OCI-LY1 (cell line): ENCODE results near the gene PTPN5.

Experiments used
- H2AFZ ChIP-seq: fragments of 200-600 bp; sonication (generic), shearing (Covaris generic); 2 replicates; pipeline ENCODE4 v1.6.0; 2014; ENCODE audit warnings: antibody characterized with exemption, mild to moderate bottlenecking, low read length
- H3F3A ChIP-seq: fragments of 200-600 bp; sonication (generic), shearing (Covaris generic); 2 replicates; pipeline ENCODE4 v1.6.0; 2014; ENCODE audit warnings: mild to moderate bottlenecking, antibody characterized with exemption, low read length, moderate library complexity; ENCODE audit not compliant: insufficient read depth
- H3K27ac ChIP-seq: fragments of 200-600 bp; sonication (generic); 2 replicates; pipeline ENCODE4 v1.5.1; 2014; ENCODE audit warnings: low read length, mixed run types, mild to moderate bottlenecking, low read depth; ENCODE audit not compliant: poor library complexity, severe bottlenecking
- H3K27me3 ChIP-seq: fragments of 200-600 bp; sonication (generic); 2 replicates; pipeline ENCODE4 v1.6.0; 2014; ENCODE audit warnings: antibody characterized with exemption, mild to moderate bottlenecking, low read length, moderate library complexity; ENCODE audit not compliant: insufficient read depth
- H3K36me3 ChIP-seq: fragments of 200-600 bp; sonication (generic); 2 replicates; pipeline ENCODE4 v1.6.1; 2014; ENCODE audit warnings: mild to moderate bottlenecking, antibody characterized with exemption, low read length, moderate library complexity, mixed read lengths; ENCODE audit not compliant: insufficient read depth
- H3K4me1 ChIP-seq: fragments of 200-600 bp; sonication (generic); 2 replicates; pipeline ENCODE4 v1.5.1; 2014; ENCODE audit warnings: mild to moderate bottlenecking, low read length, moderate library complexity; ENCODE audit not compliant: insufficient read depth, severe bottlenecking
- H3K4me2 ChIP-seq: fragments of 200-600 bp; sonication (generic), shearing (Covaris generic); 2 replicates; pipeline ENCODE4 v1.6.1; 2014; ENCODE audit warnings: low read length
- H3K4me3 ChIP-seq: fragments of 200-600 bp; sonication (generic); 2 replicates; pipeline ENCODE4 v1.5.1; 2014; ENCODE audit warnings: low read length, low read depth, mild to moderate bottlenecking, mixed read lengths; ENCODE audit not compliant: poor library complexity, severe bottlenecking
- H3K79me2 ChIP-seq: fragments of 200-600 bp; shearing (Covaris generic); 2 replicates; pipeline ENCODE4 v1.6.1; 2016; ENCODE audit warnings: mixed run types, low read length, mixed read lengths; ENCODE audit not compliant: insufficient read depth
- H3K9ac ChIP-seq: fragments of 200-600 bp; sonication (generic), shearing (Covaris generic); 2 replicates; pipeline ENCODE4 v1.6.1; 2014; ENCODE audit warnings: mild to moderate bottlenecking, low read length, mixed read lengths
- H3K9me2 ChIP-seq: fragments of 200-600 bp; sonication (generic), shearing (Covaris generic); 2 replicates; pipeline ENCODE4 v1.6.1; 2014; ENCODE audit warnings: low read depth, mild to moderate bottlenecking, low read length, mixed read lengths
- H3K9me3 ChIP-seq: fragments of 200-600 bp; shearing (Covaris generic); 2 replicates; pipeline ENCODE4 v1.6.1; 2014; ENCODE audit warnings: low read length, mixed read lengths
- H4K20me1 ChIP-seq: fragments of 200-600 bp; sonication (generic), shearing (Covaris generic); 2 replicates; pipeline ENCODE4 v1.6.0; 2016; ENCODE audit warnings: mild to moderate bottlenecking, low read length; ENCODE audit not compliant: insufficient read depth
- EZH2 ChIP-seq: fragments of 200-600 bp; sonication (generic), shearing (Covaris generic); IDR thresholded peaks from 2 replicates; pipeline ENCODE4 v1.8.0; 2017; ENCODE audit warnings: borderline replicate concordance, mixed run types, mild to moderate bottlenecking, antibody characterized with exemption, low read length, moderate library complexity, mixed read lengths
- TF ChIP-seq, protein P1 (sequence below): fragments of 200-600 bp; sonication (generic), shearing (Covaris generic); IDR thresholded peaks from 2 replicates; pipeline ENCODE4 v1.5.1; 2017; ENCODE audit warnings: mild to moderate bottlenecking, antibody characterized with exemption, low read length, moderate library complexity, mixed read lengths

PTPN5 gene

DNA sequence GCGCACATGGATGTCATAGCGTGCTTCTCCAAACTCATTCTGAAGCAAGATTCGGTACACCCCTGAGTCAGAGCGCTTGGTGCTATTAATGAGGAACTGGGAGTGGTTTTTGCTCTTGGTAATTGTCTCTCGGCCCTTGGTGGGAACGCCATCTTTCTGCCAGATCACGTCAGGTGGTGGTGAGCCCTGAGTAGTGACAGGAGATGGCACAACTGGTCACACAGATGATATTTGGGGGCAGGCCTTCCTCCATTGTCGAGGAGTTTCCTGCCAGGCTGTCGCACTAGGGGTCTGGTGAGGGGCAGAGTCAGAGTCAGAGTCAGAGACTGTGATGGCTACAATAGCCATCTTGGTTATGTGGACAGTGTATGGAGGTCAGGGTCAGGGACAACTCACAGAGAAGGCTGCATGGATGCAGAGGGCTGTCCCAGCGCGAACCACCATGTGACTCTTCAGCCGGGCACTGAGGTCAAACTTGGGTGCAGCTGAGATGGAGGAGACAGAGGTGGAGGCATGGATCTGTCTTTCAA is 83.7 kb downstream of the PTPN5 start:
- TF ChIP-seq, protein P1, sequence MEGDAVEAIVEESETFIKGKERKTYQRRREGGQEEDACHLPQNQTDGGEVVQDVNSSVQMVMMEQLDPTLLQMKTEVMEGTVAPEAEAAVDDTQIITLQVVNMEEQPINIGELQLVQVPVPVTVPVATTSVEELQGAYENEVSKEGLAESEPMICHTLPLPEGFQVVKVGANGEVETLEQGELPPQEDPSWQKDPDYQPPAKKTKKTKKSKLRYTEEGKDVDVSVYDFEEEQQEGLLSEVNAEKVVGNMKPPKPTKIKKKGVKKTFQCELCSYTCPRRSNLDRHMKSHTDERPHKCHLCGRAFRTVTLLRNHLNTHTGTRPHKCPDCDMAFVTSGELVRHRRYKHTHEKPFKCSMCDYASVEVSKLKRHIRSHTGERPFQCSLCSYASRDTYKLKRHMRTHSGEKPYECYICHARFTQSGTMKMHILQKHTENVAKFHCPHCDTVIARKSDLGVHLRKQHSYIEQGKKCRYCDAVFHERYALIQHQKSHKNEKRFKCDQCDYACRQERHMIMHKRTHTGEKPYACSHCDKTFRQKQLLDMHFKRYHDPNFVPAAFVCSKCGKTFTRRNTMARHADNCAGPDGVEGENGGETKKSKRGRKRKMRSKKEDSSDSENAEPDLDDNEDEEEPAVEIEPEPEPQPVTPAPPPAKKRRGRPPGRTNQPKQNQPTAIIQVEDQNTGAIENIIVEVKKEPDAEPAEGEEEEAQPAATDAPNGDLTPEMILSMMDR, result no peak
- TF ChIP-seq EZH2, result no peak
- no peaks in the 10 kb centered on the region for H4K20me1 ChIP-seq
- 0 out of 2 replicates have a peak, but pooled peaks cover 5% of the 10 kb centered on the region for H3K27me3 ChIP-seq
- H2AFZ ChIP-seq, result no peak overlapping the region
- H3K79me2 ChIP-seq, result no peaks in the 10 kb centered on the region
- no peak overlapping the region for H3K4me2 ChIP-seq
- no peaks in the 10 kb centered on the region for H3F3A ChIP-seq
- H3K4me3 ChIP-seq, result no peak overlapping the region
- H3K9ac ChIP-seq, result no peak overlapping the region
- no peaks in the 10 kb centered on the region for H3K4me1 ChIP-seq
- no peak overlapping the region for H3K27ac ChIP-seq
- H3K9me3 ChIP-seq, result no peaks in the 10 kb centered on the region
- H3K9me2 ChIP-seq, result no peaks in the 10 kb centered on the region
- no peaks in the 10 kb centered on the region for H3K36me3 ChIP-seq

DNA sequence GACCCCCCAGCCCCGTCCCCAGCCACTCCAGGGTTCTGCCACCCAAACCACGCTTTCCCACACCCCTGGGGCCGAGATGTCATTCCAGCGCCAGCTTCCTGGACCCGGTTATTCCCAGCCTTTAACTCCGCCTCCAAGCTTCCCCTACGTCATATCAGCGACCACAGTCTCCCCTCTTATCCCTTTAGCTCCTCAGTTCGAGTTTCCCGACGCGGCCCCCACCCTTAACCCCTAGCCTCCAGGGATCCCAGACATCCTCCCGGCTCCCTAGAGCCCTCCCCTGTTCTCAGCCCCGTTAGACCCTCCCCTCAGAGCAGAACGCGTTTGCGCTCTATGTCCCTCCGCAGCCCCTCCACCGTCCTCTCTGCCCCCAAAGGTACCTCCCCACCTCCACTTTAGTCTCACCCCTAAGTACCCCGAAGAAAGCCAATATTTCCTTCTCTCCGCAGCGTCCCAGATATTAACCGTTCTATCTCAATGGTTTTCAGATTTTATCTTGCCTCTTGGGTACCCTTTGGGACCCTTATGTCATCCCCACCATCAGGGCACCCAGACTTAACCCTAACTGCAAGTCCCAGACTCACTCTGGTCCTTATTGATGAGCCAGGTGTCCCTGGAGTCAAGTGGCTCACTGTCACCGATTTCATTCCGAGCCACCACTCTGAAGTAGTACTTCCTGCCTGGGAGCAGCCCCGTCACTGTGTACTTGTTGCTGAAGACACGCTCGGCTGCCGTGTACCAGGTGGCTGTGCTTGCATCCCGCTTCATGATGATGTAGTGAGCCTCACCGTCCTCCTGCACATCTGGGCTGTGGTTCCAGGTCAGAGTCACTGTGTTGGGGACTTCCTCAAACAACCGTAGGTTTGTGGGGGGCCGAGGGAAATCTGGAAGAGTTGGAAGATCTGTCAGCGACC is 85.0 kb downstream of the PTPN5 start:
- Histone ChIP-seq H3K9ac (no peak overlapping the region), H3K9me3 (no peaks in the 10 kb centered on the region), H3K27ac (no peak overlapping the region), H3K36me3 (no peaks in the 10 kb centered on the region), H3F3A (no peaks in the 10 kb centered on the region), H3K79me2 (no peaks in the 10 kb centered on the region), H2AFZ (no peak overlapping the region), H4K20me1 (no peaks in the 10 kb centered on the region), H3K4me1 (no peaks in the 10 kb centered on the region), H3K9me2 (no peaks in the 10 kb centered on the region), H3K4me3 (no peak overlapping the region), H3K4me2 (no peak overlapping the region), H3K27me3 (0 out of 2 replicates have a peak, but pooled peaks cover 5% of the 10 kb centered on the region)
- TF ChIP-seq EZH2, result no peak
- TF ChIP-seq, protein P1, result no peak

DNA sequence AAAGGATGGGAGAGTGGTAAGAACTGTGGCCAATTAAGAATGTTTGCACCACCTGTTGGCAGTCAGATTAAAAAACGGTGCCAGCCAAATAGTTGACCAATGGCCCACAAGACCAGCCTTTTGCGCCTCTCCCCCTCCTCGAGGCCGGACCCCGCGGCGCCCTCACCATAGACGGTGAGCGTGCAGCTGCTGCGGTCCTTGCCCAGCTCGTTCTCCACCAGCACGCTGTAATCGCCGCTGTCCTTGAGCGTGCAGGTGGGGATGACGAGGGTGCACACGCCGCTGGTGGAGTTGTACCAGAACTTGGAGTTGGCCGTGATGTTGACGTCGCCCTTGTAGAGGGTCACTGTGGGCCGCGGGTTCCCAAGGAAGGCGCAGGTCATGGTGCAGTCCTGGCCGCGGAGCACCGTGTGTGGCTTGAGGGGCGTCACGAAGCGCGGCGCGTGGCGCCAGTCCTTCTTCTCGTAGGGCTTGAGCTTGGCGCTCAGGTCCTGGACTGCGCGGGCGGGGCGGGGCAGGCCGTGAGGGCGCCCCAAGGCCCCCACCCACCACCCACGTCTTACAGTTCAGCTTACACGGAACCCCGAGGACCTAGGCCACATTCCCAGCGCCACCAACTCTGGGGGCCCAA is 85.8 kb downstream of the PTPN5 start:
- Histone ChIP-seq H3K9ac (no peak overlapping the region), H3K36me3 (no peaks in the 10 kb centered on the region), H3K4me3 (no peak overlapping the region), H3K4me2 (no peak overlapping the region), H4K20me1 (no peaks in the 10 kb centered on the region), H3K27ac (no peak overlapping the region), H3K4me1 (no peaks in the 10 kb centered on the region), H3K79me2 (no peaks in the 10 kb centered on the region), H3K9me3 (no peaks in the 10 kb centered on the region), H2AFZ (no peak overlapping the region), H3K27me3 (0 out of 2 replicates have a peak, but pooled peaks cover 5% of the 10 kb centered on the region), H3F3A (no peaks in the 10 kb centered on the region), H3K9me2 (no peaks in the 10 kb centered on the region)
- no peak for TF ChIP-seq EZH2
- TF ChIP-seq, protein P1, result no peak
